ENCODE data around the gene AKT3.

AKT3 gene

DNA sequence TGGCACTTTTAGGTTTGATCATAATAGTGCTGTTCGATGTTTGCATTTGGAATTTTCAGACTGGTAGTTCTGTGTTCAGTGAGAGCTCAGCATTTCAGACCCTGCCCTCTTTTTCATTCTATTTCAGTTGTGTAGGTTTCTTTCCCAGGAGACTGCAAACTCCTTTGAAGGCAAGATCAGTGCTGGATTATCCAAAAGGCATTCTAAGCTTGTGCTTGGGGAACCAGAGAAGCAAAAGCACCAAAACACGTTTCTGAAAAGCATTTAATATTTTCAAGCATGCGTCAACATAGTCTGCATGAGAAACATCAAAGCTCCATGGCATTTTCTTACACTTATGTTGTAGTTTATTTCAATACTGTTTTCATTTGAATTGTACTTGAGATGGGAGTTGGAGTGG lies 302.2 kb downstream of the AKT3 start:
- no peak for DNase-seq

DNA sequence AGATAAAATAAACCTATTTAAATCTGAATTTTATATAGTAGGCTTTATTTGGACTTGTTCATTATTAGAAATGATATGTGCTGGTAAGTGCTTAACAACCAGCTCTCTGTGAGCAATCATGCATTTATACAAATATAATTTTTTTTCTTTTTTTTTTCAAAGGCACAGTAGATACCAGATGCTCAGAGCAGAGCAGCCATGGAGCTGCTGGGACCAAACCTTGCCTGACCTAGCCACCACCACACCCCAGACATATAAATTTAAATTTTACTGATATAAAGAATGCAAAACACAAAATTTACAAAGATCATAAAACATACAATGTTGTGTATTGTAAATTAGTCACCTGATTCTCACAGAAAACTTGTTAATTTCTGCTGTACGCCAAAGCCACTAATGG lies 303.6 kb downstream of the AKT3 start:
- no peak for DNase-seq

DNA sequence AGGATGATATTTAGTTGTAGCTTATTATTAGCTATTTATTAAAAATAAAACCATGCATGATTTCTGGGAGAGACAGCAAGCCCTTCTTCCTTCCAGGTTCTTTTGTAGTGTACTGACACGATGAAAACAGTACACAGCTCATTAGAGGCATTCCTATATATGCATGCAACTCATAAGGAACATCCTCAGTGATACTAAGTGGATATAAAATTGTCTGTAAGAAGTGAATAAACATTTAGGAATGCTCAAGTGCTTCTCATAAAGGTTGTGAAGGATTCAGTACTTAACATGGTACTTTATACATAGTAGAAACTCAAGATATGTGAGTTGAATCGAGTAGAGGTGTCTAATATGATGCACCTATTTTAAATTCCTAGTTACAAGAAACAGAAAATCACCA lies 306.5 kb downstream of the AKT3 start:
- DNase-seq = no peak

DNA sequence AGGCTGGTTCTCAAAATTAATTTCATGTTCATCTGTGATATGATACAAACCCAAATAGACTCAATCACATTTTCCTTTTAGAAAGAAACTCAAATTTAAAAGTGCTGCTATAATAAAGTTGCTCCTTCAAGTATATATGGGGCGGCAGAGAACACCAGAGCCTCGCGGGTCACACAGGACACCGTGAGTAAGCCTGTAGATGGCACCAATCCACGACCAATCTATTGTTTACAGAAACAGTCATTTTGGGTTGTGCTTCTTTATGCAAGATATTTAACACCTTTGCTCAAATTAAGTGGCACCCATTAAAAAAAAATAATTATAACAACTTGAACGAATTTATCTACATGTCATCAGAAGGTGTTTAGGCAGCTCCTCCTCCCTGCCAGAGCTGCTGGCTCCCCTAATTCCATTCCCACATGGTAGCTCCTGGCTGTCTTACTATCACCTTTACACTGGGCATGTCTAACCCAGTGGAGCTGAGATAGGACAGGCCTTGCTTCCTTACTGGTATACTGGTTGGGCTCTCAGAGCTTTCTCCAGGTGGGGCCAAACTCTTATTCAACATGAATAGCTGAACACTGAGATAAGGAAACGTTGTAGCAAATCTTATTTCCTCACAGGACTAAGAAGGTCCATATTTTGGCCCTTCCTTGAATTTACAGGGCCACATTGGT lies 307.2 kb downstream of the AKT3 start:
- DNase-seq = no peak

DNA sequence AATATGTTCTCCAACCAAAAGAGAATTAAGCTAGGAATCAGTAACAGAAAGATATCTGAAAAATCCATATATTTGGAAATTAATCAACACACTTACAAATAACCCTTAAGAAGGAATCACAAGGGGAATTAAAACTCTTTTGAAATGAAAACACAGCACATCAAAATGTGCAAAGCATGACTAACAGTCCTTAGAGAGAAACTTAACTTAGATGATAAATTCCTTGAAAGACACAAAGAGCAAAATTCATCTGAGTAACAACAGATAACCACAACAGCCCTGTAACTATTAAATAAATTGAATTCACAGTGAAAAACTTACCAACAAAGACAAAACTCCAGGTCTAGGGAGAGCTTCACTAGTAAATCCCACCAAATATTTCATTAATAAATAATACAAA lies 310.4 kb downstream of the AKT3 start:
- no peak for DNase-seq

DNA sequence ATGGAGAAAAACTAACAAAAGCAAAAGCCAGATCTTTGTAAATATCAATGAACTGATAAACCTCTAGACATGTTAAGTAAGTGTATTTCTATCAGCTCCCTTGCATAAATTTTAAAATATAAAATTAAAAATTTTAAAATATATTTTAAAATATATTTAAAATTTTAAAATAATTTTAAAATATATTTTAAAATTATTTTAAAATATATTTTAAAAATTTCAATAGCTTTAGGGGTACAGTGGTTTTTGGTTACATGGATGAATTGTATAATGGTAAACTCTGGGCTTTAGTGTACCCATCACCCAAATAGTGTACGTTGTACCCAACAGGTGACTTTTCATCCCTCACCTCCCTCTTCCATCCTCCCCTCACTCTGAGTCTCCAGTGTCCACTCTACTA lies 315.0 kb downstream of the AKT3 start:
- DNase-seq = no peak

DNA sequence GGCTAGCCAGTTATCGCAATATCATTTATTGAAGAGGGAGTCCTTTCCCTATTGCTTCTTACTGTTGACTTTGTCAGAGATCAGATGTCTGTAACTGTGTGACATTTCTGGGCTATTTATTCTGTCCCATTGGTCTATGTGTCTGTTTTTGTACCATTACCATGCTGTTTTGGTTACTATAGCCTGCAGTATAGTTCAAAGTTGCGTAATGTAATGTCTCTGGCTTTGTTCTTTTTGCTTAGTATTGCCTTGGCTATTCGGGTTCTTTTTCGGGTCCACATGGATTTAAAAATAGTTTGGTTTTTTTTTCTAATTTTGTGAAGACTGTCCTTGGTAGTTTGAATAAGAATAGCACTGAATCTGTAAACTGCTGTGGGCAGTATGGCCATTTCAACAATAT lies 320.5 kb downstream of the AKT3 start:
- no peak for DNase-seq

DNA sequence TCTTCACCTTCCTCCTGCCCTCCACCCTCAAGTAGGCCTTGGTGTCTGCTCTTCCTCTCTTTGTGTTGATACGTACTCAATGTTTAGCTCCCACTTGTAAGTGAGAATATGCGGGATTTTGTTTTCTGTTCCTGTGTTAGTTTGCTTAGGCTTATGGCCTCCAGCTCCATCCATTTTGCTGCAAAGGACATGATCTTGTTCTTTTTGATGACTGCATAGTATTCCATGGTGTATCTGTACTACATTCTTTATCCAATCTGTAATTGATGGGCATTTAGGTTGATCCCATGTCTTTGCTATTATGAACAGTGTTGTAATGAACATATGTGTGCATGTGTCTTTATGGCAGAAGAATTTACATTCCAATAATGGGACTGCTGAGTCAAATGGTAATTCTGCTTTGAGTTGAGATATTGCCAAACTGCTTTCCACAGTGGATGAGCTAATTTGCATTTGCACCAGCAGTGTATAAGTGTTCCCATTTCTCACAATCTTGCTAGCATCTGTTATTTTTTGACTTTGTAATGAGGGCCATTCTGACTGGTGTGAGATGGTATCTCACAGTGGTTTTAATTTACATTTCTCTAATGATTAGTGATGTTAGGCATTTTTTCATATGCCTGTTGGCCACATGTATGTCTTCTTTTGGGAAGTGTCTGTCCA lies 321.5 kb downstream of the AKT3 start:
- no peak for DNase-seq

DNA sequence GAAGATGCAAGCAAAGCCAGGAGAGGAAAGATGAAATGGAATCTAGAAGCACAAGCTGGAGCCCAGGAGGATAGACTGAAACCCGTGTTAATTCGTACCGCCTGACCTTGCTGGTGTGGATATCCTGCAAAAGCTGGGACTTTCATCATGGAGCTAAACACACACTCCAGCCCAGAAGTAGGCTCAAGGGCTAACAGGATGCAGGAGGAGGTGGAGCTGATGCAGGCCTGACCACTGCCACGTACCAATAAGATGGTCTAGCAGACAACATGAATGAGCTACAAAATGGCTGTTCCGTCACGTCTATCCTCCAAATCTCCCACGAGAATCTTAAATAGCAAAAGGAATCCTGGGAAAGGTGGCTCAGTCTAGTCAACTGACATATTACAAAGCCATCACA lies 323.9 kb downstream of the AKT3 start:
- no peak for DNase-seq

DNA sequence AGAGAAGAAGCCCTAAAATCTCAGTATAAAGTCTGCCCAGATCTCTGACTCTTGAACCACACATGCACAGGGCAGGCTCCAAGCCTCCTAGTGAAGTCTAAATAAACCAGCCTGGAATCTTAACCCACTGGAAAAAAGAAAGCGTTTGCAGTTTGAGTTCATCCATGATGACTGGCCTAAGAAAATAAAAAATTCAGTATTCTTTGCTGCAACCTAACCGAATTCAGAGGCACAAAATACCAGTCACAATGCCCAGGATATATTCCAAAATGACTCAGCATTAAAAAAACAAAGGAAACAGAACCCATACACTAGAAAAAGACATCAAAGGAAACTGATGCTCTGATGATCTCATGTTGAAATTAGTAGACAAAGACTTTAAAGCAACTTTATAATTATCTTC lies 325.0 kb downstream of the AKT3 start:
- DNase-seq = no peak

DNA sequence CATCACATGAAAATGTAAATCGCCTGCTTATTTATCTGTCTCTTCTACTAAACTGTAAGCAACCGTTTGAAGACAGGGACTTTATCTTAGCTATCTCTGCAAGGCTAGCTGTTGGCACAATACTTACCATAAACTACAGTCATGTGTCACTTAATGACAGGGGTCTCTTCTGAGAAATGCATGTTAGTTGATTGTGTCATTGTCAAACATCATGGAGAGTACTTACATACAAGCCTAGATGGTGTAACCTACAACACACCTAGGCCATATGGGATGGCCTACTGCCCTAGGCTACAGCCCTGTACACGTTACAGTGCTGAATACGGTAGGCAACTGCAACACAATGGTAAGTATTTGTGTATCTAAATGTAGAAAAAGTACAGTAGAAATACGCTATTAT lies 326.3 kb downstream of the AKT3 start:
- no peak for DNase-seq

DNA sequence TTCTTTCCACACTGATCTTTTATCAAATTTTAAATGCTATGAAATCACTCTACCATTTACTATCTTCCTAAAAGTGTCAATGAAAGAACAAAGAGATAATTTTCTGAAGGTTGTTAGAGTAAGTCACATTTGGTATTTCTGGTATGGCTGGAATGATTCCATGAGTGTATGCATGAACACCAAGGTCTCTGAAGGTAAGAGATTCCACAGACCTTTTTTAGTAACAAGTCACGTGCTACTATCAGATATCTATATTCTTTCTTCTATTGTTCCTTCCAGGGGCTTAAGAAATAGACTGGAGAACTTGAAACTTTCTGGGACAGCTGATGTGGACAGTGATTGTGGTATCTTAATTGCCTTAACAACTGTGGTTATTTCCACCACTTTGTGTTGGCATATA lies 329.2 kb downstream of the AKT3 start:
- no peak for DNase-seq

DNA sequence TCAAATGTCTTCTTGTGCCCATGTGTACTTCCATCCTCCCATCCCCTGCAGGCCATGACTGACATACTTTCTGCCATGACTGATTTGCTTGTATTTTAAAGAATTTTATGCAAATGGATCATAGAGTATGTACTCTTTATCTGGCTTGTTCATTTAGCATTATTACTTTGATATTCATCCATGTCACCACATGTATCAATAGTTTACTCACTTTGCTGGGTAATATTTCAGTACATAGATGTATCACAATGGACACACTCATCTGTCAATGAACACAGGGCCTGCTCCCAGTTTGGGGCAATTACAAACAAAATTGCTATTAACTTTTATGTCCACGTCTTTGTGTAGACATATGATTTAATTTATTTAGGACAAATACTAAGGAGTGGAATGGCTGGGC lies 335.1 kb downstream of the AKT3 start:
- no peak for DNase-seq

DNA sequence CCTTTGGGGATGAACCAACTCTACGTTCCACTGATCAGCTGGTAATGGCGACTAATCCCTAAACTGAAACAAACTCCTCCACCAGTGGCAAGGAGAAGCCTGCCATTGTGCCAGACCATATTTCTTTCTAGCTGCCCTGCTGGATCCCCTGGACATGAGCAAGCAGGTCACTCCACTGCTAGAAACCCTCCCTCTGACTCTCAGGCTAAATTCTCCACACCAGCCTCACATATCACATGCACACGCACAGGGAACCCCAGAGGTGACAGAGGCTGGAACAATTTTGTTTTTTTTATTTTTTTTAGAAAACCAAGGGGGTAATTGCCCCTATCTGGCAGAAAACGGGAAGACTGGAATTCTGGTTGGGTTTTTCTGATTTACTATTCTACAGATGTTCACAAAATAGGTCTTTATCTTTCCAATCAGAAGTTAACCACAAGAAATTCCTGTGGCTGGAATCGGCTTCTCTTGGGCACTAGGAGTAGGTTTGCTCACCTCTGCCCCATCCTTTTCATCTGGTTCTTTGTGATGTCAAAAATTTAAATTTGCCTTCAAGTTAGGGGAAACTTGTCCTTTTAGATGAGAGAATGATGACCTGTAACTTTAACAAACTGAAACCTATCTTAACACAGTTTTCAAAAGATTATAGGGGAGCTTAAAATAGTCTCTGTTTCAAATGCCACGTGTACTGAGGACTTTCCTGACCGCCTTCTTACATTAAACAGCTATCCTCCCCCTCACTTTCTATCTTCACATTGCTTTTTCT lies 336.1 kb downstream of the AKT3 start:
- no peak for DNase-seq

DNA sequence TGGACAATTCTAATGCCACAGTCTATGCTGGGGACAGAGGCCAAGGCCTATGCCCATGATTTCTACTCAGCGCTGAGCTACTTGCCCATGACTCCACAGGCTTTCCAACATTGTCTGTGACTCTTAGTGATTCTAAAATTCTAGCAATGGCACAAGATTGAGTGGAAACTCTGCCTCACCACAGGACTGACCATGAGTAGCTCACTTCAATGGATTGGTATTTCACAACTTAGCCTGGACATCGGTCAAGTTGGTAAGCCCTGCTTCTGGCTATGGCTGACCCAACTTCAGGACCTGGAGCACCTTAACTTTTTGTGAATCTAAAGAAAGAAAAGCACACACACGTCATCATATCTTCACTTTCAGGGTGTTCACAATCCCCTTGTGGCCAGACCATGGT lies 339.1 kb downstream of the AKT3 start:
- no peak for DNase-seq

DNA sequence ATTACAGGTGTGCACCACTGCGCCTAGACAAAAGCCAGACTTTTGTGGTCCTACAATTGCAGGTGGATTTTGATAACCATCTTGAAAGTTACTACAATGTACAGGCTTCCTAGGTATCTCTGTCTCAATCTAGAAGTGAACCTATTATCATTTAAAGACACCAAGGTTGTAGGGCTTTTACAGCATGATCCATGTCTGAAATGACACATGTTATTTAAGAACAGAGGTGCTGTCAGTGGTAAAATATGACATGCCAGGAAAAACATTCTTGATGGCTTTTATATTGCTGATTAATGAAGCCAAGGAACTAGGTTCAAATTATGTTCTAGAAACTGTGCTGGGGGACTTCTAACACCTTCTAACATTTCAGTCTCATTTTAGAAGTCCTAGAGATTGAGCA lies 341.1 kb downstream of the AKT3 start:
- no peak for DNase-seq

DNA sequence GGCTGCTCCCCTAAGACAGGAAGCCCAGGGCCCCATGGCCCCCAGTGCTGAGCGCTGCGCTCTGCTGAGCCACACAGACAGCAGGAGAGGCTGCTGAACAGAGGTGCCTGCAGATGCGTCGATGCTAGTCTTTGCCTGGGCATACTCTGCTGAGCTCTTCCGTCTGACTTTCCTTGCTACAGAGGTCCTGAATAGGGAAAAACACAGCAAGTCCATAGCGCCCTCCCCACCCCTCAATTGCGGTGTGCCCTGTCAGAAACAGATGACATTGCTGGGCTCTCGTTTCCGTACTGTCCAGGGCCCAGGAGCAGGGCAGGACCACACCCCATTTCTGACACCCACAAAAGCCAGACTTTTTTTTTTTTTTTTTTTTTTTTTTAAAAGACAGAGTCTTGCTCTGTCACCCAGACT lies 341.7 kb downstream of the AKT3 start:
- no peak for DNase-seq

DNA sequence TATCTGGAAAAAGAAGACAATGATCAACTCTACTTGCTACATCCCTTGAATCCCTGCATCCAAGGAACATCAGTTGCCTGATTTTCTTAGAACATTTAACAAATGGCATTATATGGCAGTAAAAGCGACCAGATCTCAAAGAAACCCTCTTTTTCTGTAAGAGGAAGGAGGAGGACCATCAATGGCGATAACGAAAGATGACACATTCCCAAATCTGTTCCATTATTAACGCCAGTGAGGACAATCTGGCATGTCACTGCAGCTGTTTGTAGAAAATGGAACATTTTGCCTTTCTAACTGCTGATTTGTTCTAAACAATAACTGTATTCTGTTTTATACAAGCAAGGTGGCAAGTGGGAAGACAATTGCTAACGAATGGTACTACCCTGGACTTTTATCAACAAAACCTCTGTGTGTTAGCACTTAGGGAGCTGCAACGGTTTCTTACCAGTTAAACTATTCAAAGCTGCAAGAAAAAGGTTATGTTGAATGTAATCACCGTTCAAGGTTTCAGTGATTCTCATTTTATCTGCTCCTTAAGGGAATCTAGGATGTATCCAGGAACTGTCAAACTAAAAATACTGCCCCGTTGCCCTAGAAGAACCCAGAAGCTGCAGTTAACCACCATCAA lies 342.3 kb downstream of the AKT3 start:
- DNase-seq = no peak

DNA sequence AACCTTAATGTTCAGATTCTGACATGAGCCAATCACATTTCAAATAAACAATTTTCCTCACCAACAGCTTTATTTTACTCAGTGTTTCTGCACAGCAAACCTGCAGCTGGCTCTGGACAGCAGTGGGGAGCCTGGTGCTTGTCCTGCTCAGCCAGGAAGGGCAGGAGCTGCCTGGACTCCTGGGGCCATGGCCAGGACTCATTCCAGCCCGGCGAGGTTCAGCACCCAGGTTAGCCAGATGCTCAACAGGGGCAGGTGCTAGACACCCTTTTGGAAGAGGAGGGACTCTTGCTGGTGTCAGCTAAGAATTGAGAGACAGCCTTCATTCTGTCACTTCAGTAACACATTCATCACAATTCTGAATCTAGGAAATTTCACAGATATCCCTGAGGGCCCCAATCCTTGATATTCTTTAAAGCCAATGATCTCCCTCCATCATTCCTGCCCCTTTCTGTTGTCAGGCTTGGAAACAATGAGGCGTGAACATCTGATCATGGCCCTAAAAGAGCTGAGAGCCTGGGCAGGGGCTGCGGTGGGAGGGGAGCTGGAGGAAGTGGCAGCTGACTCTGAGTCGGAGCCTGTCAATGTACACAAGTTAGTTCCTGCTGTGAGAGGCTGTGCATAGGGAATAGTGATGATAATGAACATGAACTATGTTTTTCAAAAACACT lies 342.9 kb downstream of the AKT3 start:
- DNase-seq = no peak

DNA sequence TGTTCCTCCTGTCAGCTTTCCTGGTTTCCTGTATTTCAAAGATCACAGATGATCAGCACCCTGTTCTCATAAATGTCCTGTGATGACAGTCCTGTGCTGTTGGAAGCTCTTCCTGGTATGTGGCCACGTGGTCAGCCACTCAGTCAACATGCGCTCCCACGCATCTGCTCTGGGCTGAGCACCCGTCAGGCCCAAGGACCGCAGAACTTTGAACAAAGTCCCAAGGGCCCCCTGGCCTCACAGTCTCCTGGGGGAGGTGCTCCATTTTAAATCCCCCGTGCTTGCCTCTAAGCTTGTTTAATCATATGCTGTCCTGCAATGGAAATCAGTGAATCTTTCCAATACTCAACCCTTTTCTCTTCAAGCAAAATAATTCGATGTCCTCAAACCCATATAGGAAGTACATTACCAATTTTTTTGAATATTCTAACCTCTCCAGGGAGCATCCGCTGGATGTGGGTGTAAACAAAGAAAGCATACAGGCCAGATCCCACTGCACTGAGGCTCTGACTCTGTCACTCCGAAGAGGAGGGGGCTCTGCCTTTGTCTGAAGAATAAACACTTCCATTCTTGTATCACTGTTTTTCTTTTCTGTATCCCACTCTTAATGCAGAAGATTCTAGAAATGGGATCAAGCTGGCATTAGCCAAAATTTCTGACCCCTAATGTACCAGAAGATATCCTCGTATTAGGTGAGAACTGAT lies 343.9 kb downstream of the AKT3 start:
- DNase-seq = no peak

DNA sequence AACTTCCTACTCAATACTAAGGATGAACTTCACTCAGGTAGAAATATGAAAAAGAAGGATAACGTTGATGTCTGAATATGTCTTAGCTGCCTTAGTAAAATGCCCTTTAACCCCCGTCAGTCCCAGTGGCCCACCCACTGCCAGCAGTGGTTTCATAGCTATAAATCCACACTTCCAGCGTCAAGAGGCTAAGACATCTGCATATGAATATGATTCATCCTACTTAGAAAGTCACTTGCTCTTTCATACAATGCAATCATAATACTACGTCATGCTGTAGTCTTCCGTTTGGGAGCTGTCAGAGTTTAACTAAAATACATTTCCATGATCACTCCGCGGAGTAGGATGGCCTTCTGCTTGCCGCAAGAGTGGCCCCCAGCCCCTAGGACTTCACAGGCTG lies 346.9 kb downstream of the AKT3 start:
- DNase-seq = no peak

DNA sequence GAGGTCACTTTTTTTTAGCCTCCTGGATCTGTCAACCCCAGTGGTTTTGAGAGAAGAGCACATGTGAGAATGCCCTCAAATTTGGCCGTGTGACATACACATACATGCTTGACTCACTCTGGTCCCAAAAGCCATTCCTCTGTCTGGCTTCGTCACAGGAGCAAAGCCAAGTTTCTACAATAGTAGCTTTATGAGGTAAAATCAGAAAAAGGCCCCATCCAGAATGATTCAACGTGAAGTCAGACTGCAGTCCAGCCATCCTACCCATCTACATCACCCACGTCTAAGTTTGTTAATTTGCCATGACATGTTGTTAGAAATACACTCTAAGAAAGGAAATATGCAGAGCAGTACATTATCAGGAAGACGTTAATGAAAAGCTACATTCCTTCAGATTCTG lies 349.0 kb downstream of the AKT3 start:
- no peak for DNase-seq

DNA sequence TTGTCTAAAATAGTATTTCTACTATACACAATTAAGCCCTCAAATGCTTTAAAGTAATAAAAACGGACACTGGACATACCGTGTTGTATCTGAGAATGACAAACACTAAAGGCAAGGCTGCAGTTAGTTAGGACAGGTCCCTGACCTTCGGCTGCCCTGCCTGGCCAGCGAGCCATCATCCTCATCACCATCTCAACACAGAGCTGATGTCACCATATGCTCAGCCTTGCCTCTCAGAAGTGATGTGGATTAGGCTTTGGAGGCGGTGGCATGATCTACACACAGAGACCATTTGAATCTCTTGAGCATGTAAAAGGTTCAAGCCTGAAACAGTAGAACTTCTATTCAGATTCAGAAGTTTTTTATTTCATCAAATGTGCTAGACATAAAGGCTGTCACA lies 349.5 kb downstream of the AKT3 start:
- no peak for DNase-seq

All from stimulated activated CD4-positive, alpha-beta T cell treated with anti-CD3 and anti-CD28 coated beads, Interleukin-1b, Interleukin-23, amount 100 ng/mL, for 48 hours (primary cell).